ENCODE data around the gene RAB6B. TPM values are rescaled to one million over a fixed set of nuclear protein-coding genes. Genes with fewer than 3 reads are reported as not detected.

Gene RAB6B
- total and polyA plus RNA-seq, 2 donors: 2.5 to 3.4 TPM

GRCh38 chr3:133833880-133834620, 61.6 kb downstream of the RAB6B start:
- no peak overlapping the region for H3K27ac ChIP-seq (ENCODE audit: low read depth)
- no peak for DNase-seq (ENCODE audit: extremely low spot score)
- WGBS: 85% methylated on average over 13 of the region's 13 CpGs
- H3K4me3 ChIP-seq (ENCODE audit: low read depth, low read length): no peak overlapping the region
- H3K36me3 ChIP-seq (ENCODE audit: insufficient read depth): no peaks in the 10 kb centered on the region
- no peaks in the 10 kb centered on the region for H3K4me1 ChIP-seq (ENCODE audit: insufficient read depth)

- H3K36me3 ChIP-seq (ENCODE audit: insufficient read depth): no peaks in the 10 kb centered on the region
- 90% methylated on average over 5 of the region's 5 CpGs for WGBS
These were observed 62.4 kb downstream of the RAB6B start for GRCh38 chr3:133833267-133833666.

GRCh38 chr3:133832802-133833144, 62.9 kb downstream of the RAB6B start:
- 92% methylated on average over 10 of the region's 10 CpGs for WGBS
- DNase-seq (ENCODE audit: extremely low spot score): no peak
- H3K4me1 ChIP-seq (ENCODE audit: insufficient read depth): no peaks in the 10 kb centered on the region
- no peaks in the 10 kb centered on the region for H3K36me3 ChIP-seq (ENCODE audit: insufficient read depth)
- no peak overlapping the region for H3K27ac ChIP-seq (ENCODE audit: low read depth)
- no peak overlapping the region for H3K4me3 ChIP-seq (ENCODE audit: low read depth, low read length)

More at GRCh38 chr3:133833267-133833666, 62.4 kb downstream of the RAB6B start:
- Histone ChIP-seq H3K4me3 (ENCODE audit: low read depth, low read length) (no peak overlapping the region), H3K4me1 (ENCODE audit: insufficient read depth) (no peaks in the 10 kb centered on the region), H3K27ac (ENCODE audit: low read depth) (no peak overlapping the region)
- no peak for DNase-seq (ENCODE audit: extremely low spot score)

- Histone ChIP-seq H3K4me1 (ENCODE audit: insufficient read depth) (no peaks in the 10 kb centered on the region), H3K4me3 (ENCODE audit: low read depth, low read length) (no peak overlapping the region), H3K36me3 (ENCODE audit: insufficient read depth) (no peaks in the 10 kb centered on the region), H3K27ac (ENCODE audit: low read depth) (no peak overlapping the region)
- 76% methylated on average over 13 of the region's 13 CpGs for WGBS
- no peak for DNase-seq (ENCODE audit: extremely low spot score)
These were observed 63.5 kb downstream of the RAB6B start for GRCh38 chr3:133831966-133832801.

- Histone ChIP-seq H3K4me1 (ENCODE audit: insufficient read depth) (no peaks in the 10 kb centered on the region), H3K27ac (ENCODE audit: low read depth) (no peak overlapping the region), H3K4me3 (ENCODE audit: low read depth, low read length) (no peak overlapping the region), H3K36me3 (ENCODE audit: insufficient read depth) (no peaks in the 10 kb centered on the region)
- DNase-seq (ENCODE audit: extremely low spot score): no peak
- WGBS: 82% methylated on average over 3 of the region's 3 CpGs
These were observed 65.6 kb downstream of the RAB6B start for GRCh38 chr3:133830071-133830470.

GRCh38 chr3:133829310-133829707, 66.4 kb downstream of the RAB6B start:
- no peaks in the 10 kb centered on the region for H3K4me1 ChIP-seq (ENCODE audit: insufficient read depth)
- WGBS: 66% methylated on average over 3 of the region's 3 CpGs
- H3K4me3 ChIP-seq (ENCODE audit: low read depth, low read length): no peak overlapping the region
- H3K36me3 ChIP-seq (ENCODE audit: insufficient read depth): no peaks in the 10 kb centered on the region
- no peak overlapping the region for H3K27ac ChIP-seq (ENCODE audit: low read depth)
- no peak for DNase-seq (ENCODE audit: extremely low spot score)

- Histone ChIP-seq H3K27ac (ENCODE audit: low read depth) (no peak overlapping the region), H3K4me3 (ENCODE audit: low read depth, low read length) (no peak overlapping the region), H3K36me3 (ENCODE audit: insufficient read depth) (no peaks in the 10 kb centered on the region), H3K4me1 (ENCODE audit: insufficient read depth) (no peaks in the 10 kb centered on the region)
- no peak for DNase-seq (ENCODE audit: extremely low spot score)
- 76% methylated on average over 12 of the region's 12 CpGs for WGBS
These were observed 66.9 kb downstream of the RAB6B start for GRCh38 chr3:133828576-133829309.

- WGBS: 68% methylated on average over 4 of the region's 4 CpGs
These were observed 68.0 kb downstream of the RAB6B start for GRCh38 chr3:133827684-133828083.

GRCh38 chr3:133827136-133827535, 68.5 kb downstream of the RAB6B start:
- H3K36me3 ChIP-seq (ENCODE audit: insufficient read depth): no peaks in the 10 kb centered on the region
- WGBS: 51% methylated on average over 1 of the region's 1 CpG
- no peak overlapping the region for H3K4me3 ChIP-seq (ENCODE audit: low read depth, low read length)
- no peak overlapping the region for H3K27ac ChIP-seq (ENCODE audit: low read depth)
- DNase-seq (ENCODE audit: extremely low spot score): no peak
- no peaks in the 10 kb centered on the region for H3K4me1 ChIP-seq (ENCODE audit: insufficient read depth)

More at GRCh38 chr3:133827684-133828083, 68.0 kb downstream of the RAB6B start:
- Histone ChIP-seq H3K27ac (ENCODE audit: low read depth) (no peak overlapping the region), H3K36me3 (ENCODE audit: insufficient read depth) (no peaks in the 10 kb centered on the region), H3K4me1 (ENCODE audit: insufficient read depth) (no peaks in the 10 kb centered on the region), H3K4me3 (ENCODE audit: low read depth, low read length) (no peak overlapping the region)
- DNase-seq (ENCODE audit: extremely low spot score): no peak

- WGBS: 87% methylated on average over 12 of the region's 12 CpGs
- DNase-seq (ENCODE audit: extremely low spot score): no peak
These were observed 69.5 kb downstream of the RAB6B start for GRCh38 chr3:133825969-133826727.

GRCh38 chr3:133824961-133825485, 70.7 kb downstream of the RAB6B start:
- no peaks in the 10 kb centered on the region for H3K36me3 ChIP-seq (ENCODE audit: insufficient read depth)
- H3K4me1 ChIP-seq (ENCODE audit: insufficient read depth): no peaks in the 10 kb centered on the region
- no peak overlapping the region for H3K4me3 ChIP-seq (ENCODE audit: low read depth, low read length)
- H3K27ac ChIP-seq (ENCODE audit: low read depth): no peak overlapping the region
- DNase-seq (ENCODE audit: extremely low spot score): no peak
- WGBS: 83% methylated on average over 8 of the region's 8 CpGs

More at GRCh38 chr3:133825969-133826727, 69.5 kb downstream of the RAB6B start:
- Histone ChIP-seq H3K36me3 (ENCODE audit: insufficient read depth) (no peaks in the 10 kb centered on the region), H3K4me1 (ENCODE audit: insufficient read depth) (no peaks in the 10 kb centered on the region), H3K27ac (ENCODE audit: low read depth) (no peak overlapping the region), H3K4me3 (ENCODE audit: low read depth, low read length) (no peak overlapping the region)

GRCh38 chr3:133821767-133822638, 73.7 kb downstream of the RAB6B start:
- no peak overlapping the region for H3K27ac ChIP-seq (ENCODE audit: low read depth)
- DNase-seq (ENCODE audit: extremely low spot score): no peak
- H3K4me1 ChIP-seq (ENCODE audit: insufficient read depth): no peaks in the 10 kb centered on the region
- no peak overlapping the region for H3K4me3 ChIP-seq (ENCODE audit: low read depth, low read length)
- 85% methylated on average over 8 of the region's 8 CpGs for WGBS
- no peaks in the 10 kb centered on the region for H3K36me3 ChIP-seq (ENCODE audit: insufficient read depth)
